Measurements from ENCODE around the gene NMU. TPM values are rescaled to one million over a fixed set of nuclear protein-coding genes. Genes with fewer than 3 reads are reported as not detected.
"Not testable (repeated sequence)": the region's sequence is repeated elsewhere in the genome, so short reads cannot be mapped to it uniquely, and the experiment has no call there.

Gene NMU
- total RNA-seq, result not detected
- long read RNA-seq, result 0 reads

- DNase-seq, result peak; percentile 54
These were observed at the start of gene NMU for GRCh38 chr4:55635741-55636655. TSS of gene NMU (minus strand) at chr4:55636298. CDS start at chr4:55636192, 106 bp downstream.

DNA sequence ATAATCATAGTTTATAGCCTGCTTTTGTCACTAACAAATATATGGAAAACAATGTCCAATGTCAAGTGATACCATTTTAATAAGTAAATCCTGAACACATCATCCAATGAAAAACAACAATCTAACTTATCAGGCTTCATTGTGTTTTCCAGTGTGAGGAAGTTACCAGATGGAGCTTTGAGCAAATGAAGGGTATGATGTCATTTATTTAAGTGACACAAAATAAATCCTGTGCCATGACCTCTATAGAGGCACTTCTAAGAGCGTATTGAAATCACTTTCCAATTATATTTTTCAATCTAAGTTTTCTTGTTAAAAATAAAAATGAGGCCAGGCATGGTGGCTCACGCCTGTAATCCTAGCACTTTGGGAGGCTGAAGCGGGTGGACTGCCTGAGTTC, 48.2 kb upstream of the NMU start:
- ATAC-seq (no peak), DNase-seq (no peak)
- intact Hi-C loops (cut with micrococcal nuclease), result no loop called here

More at GRCh38 chr4:55635741-55636655, at the start of gene NMU:
- peak; percentile 75 for ATAC-seq
- intact Hi-C loops (cut with micrococcal nuclease), result no loop called here

- intact Hi-C loops (cut with micrococcal nuclease); ATAC-seq; DNase-seq: not testable (repeated sequence)
These were observed 46.7 kb upstream of the NMU start for GRCh38 chr4:55682797-55683196.

DNA sequence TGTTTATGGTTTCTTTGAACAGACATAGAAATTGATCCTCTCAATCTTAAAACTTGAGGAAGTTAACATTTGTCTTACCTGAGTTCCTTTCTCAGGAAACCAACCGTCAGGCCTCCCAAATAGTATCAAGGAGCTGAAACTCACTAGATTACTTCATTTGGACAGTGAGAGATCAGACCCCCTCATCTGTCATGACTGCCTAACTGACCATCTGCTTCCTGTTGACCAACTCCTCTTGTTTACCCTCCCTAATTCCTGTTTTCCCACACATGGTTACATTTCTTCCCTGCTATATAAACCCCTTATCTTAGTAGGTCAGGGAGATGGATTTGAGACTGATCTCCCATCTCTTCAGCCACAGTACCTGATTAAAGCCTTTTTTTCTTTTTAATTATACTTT, 46.2 kb upstream of the NMU start:
- ATAC-seq (no peak), DNase-seq (no peak)
- intact Hi-C loops (cut with micrococcal nuclease), result no loop called here

DNA sequence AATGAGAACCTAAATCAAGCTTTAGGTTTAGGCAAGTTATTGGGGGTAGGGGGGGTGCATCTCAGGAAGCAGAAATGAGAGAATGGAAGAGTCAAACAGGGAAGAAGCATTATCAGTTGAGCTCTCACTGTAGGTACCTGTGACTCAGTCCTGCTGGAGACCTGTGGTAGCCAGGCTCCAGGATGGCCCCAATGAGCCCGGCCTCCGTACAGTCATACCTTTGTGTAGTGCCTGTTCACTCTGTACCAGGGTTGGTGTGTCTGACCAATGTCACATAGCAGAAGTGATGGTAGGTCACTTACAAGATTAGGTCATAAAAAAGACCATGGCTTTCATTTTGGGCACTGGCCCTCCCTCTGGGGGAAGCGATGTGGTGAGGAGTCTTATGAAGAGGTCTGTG, 45.3 kb upstream of the NMU start:
- intact Hi-C loops (cut with micrococcal nuclease), result no loop called here
- DNase-seq (no peak), ATAC-seq (no peak)

- intact Hi-C loops (cut with micrococcal nuclease), result no loop called here
- DNase-seq (no peak), ATAC-seq (no peak)
These were observed 39.2 kb upstream of the NMU start for GRCh38 chr4:55675196-55675793.

- ATAC-seq, result no peak
- intact Hi-C loops (cut with micrococcal nuclease), result no loop called here
- DNase-seq, result no peak
These were observed 37.3 kb upstream of the NMU start for GRCh38 chr4:55673424-55673823.

GRCh38 chr4:55671667-55672066, 35.6 kb upstream of the NMU start:
- intact Hi-C loops (cut with micrococcal nuclease), result no loop called here
- ATAC-seq, result no peak

GRCh38 chr4:55670695-55671094, 34.6 kb upstream of the NMU start:
- intact Hi-C loops (cut with micrococcal nuclease), result no loop called here
- ATAC-seq (no peak), DNase-seq (no peak)

More at GRCh38 chr4:55671667-55672066, 35.6 kb upstream of the NMU start:
- no peak for DNase-seq

- DNase-seq (no peak), ATAC-seq (no peak)
- intact Hi-C loops (cut with micrococcal nuclease), result no loop called here
These were observed 32.4 kb upstream of the NMU start for GRCh38 chr4:55668449-55668848.

- intact Hi-C loops (cut with micrococcal nuclease), result no loop called here
- DNase-seq (no peak), ATAC-seq (no peak)
These were observed 30.4 kb upstream of the NMU start for GRCh38 chr4:55666535-55666934.

- ATAC-seq, result no peak
- intact Hi-C loops (cut with micrococcal nuclease), result no loop called here
- no peak for DNase-seq
These were observed 27.0 kb upstream of the NMU start for GRCh38 chr4:55663145-55663544.

GRCh38 chr4:55661398-55662056, 25.4 kb upstream of the NMU start:
- intact Hi-C loops (cut with micrococcal nuclease), result no loop called here
- DNase-seq (no peak), ATAC-seq (no peak)

- ATAC-seq (no peak), DNase-seq (no peak)
- intact Hi-C loops (cut with micrococcal nuclease), result no loop called here
These were observed 22.6 kb upstream of the NMU start for GRCh38 chr4:55658657-55659056.

GRCh38 chr4:55654131-55654530, 18.0 kb upstream of the NMU start:
- DNase-seq (no peak), ATAC-seq (no peak)
- intact Hi-C loops (cut with micrococcal nuclease), result no loop called here

- ATAC-seq (no peak), DNase-seq (no peak)
- intact Hi-C loops (cut with micrococcal nuclease), result no loop called here
These were observed 14.4 kb upstream of the NMU start for GRCh38 chr4:55650483-55650882.

GRCh38 chr4:55637272-55637820, 1.2 kb upstream of the NMU start:
- ATAC-seq (no peak), DNase-seq (no peak)
- intact Hi-C loops (cut with micrococcal nuclease), result no loop called here

GRCh38 chr4:55636656-55636999, 530 bp upstream of the NMU start:
- no peak for DNase-seq
- no peak for ATAC-seq
- intact Hi-C loops (cut with micrococcal nuclease), result no loop called here

GRCh38 chr4:55635282-55635681, 816 bp downstream of the NMU start:
- intact Hi-C loops (cut with micrococcal nuclease), result no loop called here
- DNase-seq, result no peak
- ATAC-seq, result no peak
